GM12892 (cell line): ENCODE results near the gene RREB1.

Source experiments
- DNase-seq: peaks from one replicate; pipeline ENCODE4 v3.0.0; 2011; ENCODE audit not compliant: insufficient read length
- FAIRE-seq: peaks from 2 replicates; lab custom pipeline; 2011; peaks lifted over from hg19 to GRCh38; lab: Jason Lieb, UNC
- POLR2A ChIP-seq: IDR thresholded peaks from 2 replicates; pipeline ENCODE4 v1.6.1; 2011; ENCODE audit warnings: low read depth, low read length, control low read depth
- POLR2AphosphoS5 ChIP-seq: IDR thresholded peaks from 2 replicates; pipeline ENCODE4 v1.6.1; 2011; ENCODE audit warnings: low read depth, low read length, control low read depth
- TAF1 ChIP-seq: IDR thresholded peaks from 2 replicates; pipeline ENCODE4 v1.6.1; 2011; ENCODE audit warnings: low read depth, mild to moderate bottlenecking, control low read depth, low read length, borderline replicate concordance

Gene RREB1

DNA sequence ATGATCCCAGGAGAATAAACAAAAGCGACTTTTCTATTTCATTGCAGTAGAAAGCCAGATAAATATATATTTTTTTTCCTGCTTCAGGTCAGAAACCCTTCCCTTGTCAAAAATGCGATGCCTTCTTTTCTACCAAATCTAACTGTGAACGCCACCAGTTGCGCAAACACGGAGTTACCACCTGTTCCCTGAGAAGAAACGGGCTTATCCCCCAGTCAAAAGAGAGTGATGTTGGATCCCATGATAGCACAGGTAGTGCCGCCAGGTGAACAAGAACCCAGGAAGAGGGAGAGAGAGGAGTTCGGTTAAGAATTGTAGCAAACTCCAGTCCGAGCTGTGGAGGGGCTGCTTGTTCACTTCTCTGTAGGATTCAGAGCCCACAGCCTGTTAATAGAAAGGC is 132.6 kb downstream of the RREB1 start:
- TF ChIP-seq POLR2AphosphoS5 (no peak), POLR2A (no peak), TAF1 (no peak)
- FAIRE-seq (no peak), DNase-seq (no peak)

DNA sequence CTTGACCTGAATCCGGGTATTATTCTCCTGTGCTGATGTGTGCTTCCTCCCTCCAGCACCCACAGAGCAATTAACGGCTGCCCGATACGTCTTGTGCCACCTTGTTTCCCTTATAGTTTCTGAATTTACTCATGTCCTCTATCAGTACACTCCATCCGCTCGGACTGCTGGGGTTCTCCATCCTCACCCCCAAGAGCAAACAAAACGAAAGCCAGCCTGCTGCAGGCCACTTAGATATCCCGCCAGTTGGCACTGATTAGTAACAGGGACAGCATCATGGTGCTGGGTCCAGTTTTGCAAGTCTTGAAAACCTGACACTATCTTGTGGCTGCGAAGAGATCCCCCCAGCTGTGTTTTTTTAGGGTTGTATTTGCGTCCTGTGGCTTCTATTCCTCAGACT is 133.4 kb downstream of the RREB1 start:
- TF ChIP-seq POLR2A = no peak
- TF ChIP-seq POLR2AphosphoS5 = no peak
- TF ChIP-seq TAF1 = no peak
- FAIRE-seq = no peak
- no peak for DNase-seq

- DNase-seq (no peak), FAIRE-seq (no peak)
- TF ChIP-seq POLR2A = no peak
- no peak for TF ChIP-seq POLR2AphosphoS5
- TF ChIP-seq TAF1 = no peak
Measured at GRCh38 chr6:7241709-7242645, 134.2 kb downstream of the RREB1 start.

DNA sequence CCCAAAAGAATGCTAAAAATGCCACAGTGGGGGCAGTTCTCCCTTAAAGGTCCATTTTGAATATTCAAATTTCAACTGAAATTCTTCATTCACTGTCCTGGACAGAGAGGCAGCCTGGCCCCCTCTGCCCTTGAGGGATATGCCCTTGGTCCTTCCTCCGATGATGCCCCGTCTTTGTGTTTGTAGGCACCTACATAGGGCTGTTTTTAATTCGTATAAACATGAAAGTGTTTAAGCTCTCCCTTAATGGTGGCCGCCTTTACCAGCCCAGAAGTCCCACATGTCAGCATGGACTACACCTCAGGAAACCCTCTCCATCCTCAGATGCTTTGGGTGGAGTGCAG is 135.0 kb downstream of the RREB1 start:
- FAIRE-seq (no peak), DNase-seq (no peak)
- no peak for TF ChIP-seq POLR2AphosphoS5
- TF ChIP-seq TAF1 = no peak
- no peak for TF ChIP-seq POLR2A

DNA sequence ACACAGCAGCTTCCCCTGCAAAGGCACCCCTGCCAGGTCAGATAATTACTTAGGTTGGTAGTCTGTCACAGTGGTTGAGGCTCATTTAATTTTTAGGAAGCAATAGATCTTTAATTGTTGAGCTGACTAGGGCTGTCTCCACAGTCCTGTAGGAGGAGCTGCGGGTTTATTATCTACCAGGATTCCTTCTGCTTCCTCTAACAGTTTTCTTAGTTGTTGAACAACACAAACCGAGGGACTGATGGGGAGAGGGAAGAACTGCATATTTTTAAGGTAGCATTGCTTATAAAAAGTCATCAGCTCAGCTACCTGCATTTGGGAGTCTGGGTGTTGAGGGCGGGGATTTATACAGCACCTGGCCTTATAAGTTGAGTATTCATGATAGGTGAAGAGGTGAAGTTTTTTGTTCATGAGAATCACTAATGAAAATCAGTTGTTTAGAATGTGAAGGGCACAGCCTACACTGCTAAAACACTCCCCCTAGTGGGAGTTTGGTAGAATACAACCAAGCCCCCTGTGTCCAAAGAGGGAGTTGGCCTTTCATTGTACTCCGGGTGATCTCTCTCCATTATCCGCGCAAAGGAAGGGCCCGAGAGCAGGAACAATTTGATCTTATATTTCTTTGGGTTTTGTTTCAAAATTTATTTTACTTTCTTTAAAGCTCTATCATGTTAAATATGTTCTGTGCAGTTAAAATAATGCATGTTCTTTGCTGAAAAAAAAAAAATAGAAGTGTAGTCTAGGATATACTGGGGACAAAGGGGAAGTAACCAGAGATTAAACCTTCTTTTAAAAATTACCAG is 135.6 kb downstream of the RREB1 start:
- DNase-seq (no peak), FAIRE-seq (peak; percentile 78)
- TF ChIP-seq POLR2A (no peak), POLR2AphosphoS5 (no peak), TAF1 (no peak)

- TF ChIP-seq TAF1 (no peak), POLR2A (no peak; the same call in 1 of the 2 replicates), POLR2AphosphoS5 (peak; percentile 33; the same call in 1 of the 2 replicates)
- FAIRE-seq = no peak
- no peak for DNase-seq
Measured at GRCh38 chr6:7245668-7246393, 138.1 kb downstream of the RREB1 start.

GRCh38 chr6:7246401-7247178 is 138.8 kb downstream of the RREB1 start:
- DNase-seq (no peak), FAIRE-seq (no peak)
- TF ChIP-seq POLR2AphosphoS5 (no peak; the same call in 1 of the 2 replicates), TAF1 (no peak), POLR2A (0 out of 2 replicates have a peak, but pooled peaks have one; percentile 3)

DNA sequence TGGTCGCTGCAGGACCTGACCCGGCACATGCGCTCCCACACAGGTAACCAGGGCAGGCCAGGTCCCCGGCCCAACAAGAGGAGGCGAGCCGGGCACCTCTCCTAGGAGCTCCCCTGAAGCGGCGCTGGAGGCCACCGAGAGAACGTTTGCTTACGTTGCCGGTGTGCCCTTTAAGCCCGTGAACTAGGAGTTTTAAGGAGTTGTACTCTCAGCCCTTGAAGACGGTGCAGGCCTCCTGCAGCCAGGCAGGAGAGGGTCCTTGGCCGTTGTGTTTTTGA is 139.4 kb downstream of the RREB1 start:
- FAIRE-seq (no peak), DNase-seq (no peak)
- TF ChIP-seq POLR2AphosphoS5 = no peak
- no peak for TF ChIP-seq TAF1
- no peak; the same call in 1 of the 2 replicates for TF ChIP-seq POLR2A

DNA sequence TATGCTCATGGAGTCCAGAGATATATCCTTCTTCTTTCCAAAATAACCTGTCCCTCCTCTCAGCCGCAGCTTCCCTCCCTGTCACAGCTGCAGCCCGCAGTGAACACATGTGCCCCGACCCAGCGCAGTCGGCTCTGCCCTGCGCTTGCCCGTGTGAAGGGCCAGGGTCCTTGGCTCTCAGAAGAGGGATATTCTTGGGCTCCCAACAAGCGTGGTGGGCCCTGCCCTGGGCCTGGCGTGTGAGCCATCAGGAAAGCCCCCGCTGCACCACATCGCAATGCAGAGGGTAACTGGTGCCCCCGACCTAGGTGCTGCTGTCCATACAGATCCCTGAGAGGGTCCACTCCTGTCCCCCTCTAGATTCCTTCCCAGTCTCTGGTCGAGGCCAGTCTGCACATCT is 140.1 kb downstream of the RREB1 start:
- no peak for FAIRE-seq
- TF ChIP-seq POLR2AphosphoS5 (no peak), POLR2A (no peak), TAF1 (no peak)
- DNase-seq = no peak

DNA sequence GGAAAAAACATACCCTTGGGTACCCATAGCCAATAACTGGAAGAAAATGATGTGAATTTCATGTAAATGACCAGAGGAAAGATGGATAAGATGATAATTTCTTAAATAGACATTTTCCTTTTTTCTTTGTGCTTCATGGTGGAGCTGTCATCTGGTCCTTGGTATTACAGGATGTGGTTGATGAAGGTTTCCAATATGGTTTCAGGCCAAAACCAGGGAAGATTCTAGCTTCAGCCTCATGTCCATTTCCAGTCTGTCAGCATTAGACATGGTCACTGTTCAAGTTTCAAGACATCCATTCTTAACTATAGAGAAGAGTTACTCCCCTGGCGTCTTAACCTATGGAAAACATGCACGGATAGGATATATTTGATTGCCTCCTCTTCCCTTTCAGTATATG is 141.6 kb downstream of the RREB1 start:
- no peak for DNase-seq
- FAIRE-seq = no peak
- TF ChIP-seq POLR2AphosphoS5 (no peak; the same call in 1 of the 2 replicates), POLR2A (no peak), TAF1 (no peak)
